OCI-LY1 (cell line): Measurements from ENCODE around the gene BCAR3.

Source experiments
- H2AFZ ChIP-seq: fragments of 200-600 bp; sonication (generic), shearing (Covaris generic); 2 replicates; pipeline ENCODE4 v1.6.0; 2014; ENCODE audit warnings: antibody characterized with exemption, mild to moderate bottlenecking, low read length
- H3F3A ChIP-seq: fragments of 200-600 bp; sonication (generic), shearing (Covaris generic); 2 replicates; pipeline ENCODE4 v1.6.0; 2014; ENCODE audit warnings: mild to moderate bottlenecking, antibody characterized with exemption, low read length, moderate library complexity; ENCODE audit not compliant: insufficient read depth
- H3K27ac ChIP-seq: fragments of 200-600 bp; sonication (generic); 2 replicates; pipeline ENCODE4 v1.5.1; 2014; ENCODE audit warnings: low read length, mixed run types, mild to moderate bottlenecking, low read depth; ENCODE audit not compliant: poor library complexity, severe bottlenecking
- H3K27me3 ChIP-seq: fragments of 200-600 bp; sonication (generic); 2 replicates; pipeline ENCODE4 v1.6.0; 2014; ENCODE audit warnings: antibody characterized with exemption, mild to moderate bottlenecking, low read length, moderate library complexity; ENCODE audit not compliant: insufficient read depth
- H3K36me3 ChIP-seq: fragments of 200-600 bp; sonication (generic); 2 replicates; pipeline ENCODE4 v1.6.1; 2014; ENCODE audit warnings: mild to moderate bottlenecking, antibody characterized with exemption, low read length, moderate library complexity, mixed read lengths; ENCODE audit not compliant: insufficient read depth
- H3K4me1 ChIP-seq: fragments of 200-600 bp; sonication (generic); 2 replicates; pipeline ENCODE4 v1.5.1; 2014; ENCODE audit warnings: mild to moderate bottlenecking, low read length, moderate library complexity; ENCODE audit not compliant: insufficient read depth, severe bottlenecking
- H3K4me2 ChIP-seq: fragments of 200-600 bp; sonication (generic), shearing (Covaris generic); 2 replicates; pipeline ENCODE4 v1.6.1; 2014; ENCODE audit warnings: low read length
- H3K4me3 ChIP-seq: fragments of 200-600 bp; sonication (generic); 2 replicates; pipeline ENCODE4 v1.5.1; 2014; ENCODE audit warnings: low read length, low read depth, mild to moderate bottlenecking, mixed read lengths; ENCODE audit not compliant: poor library complexity, severe bottlenecking
- H3K79me2 ChIP-seq: fragments of 200-600 bp; shearing (Covaris generic); 2 replicates; pipeline ENCODE4 v1.6.1; 2016; ENCODE audit warnings: mixed run types, low read length, mixed read lengths; ENCODE audit not compliant: insufficient read depth
- H3K9ac ChIP-seq: fragments of 200-600 bp; sonication (generic), shearing (Covaris generic); 2 replicates; pipeline ENCODE4 v1.6.1; 2014; ENCODE audit warnings: mild to moderate bottlenecking, low read length, mixed read lengths
- H3K9me2 ChIP-seq: fragments of 200-600 bp; sonication (generic), shearing (Covaris generic); 2 replicates; pipeline ENCODE4 v1.6.1; 2014; ENCODE audit warnings: low read depth, mild to moderate bottlenecking, low read length, mixed read lengths
- H3K9me3 ChIP-seq: fragments of 200-600 bp; shearing (Covaris generic); 2 replicates; pipeline ENCODE4 v1.6.1; 2014; ENCODE audit warnings: low read length, mixed read lengths
- H4K20me1 ChIP-seq: fragments of 200-600 bp; sonication (generic), shearing (Covaris generic); 2 replicates; pipeline ENCODE4 v1.6.0; 2016; ENCODE audit warnings: mild to moderate bottlenecking, low read length; ENCODE audit not compliant: insufficient read depth
- CTCF ChIP-seq: fragments of 200-600 bp; sonication (generic), shearing (Covaris generic); IDR thresholded peaks from 2 replicates; pipeline ENCODE4 v1.5.1; 2017; ENCODE audit warnings: mild to moderate bottlenecking, antibody characterized with exemption, low read length, moderate library complexity, mixed read lengths
- EZH2 ChIP-seq: fragments of 200-600 bp; sonication (generic), shearing (Covaris generic); IDR thresholded peaks from 2 replicates; pipeline ENCODE4 v1.8.0; 2017; ENCODE audit warnings: borderline replicate concordance, mixed run types, mild to moderate bottlenecking, antibody characterized with exemption, low read length, moderate library complexity, mixed read lengths

BCAR3 gene

GRCh38 chr1:93609536-93609935 is 72.1 kb downstream of the BCAR3 start:
- H2AFZ ChIP-seq, result no peak overlapping the region
- no peak overlapping the region for H3K27ac ChIP-seq
- no peaks in the 10 kb centered on the region for H4K20me1 ChIP-seq
- TF ChIP-seq CTCF, result no peak
- TF ChIP-seq EZH2, result no peak
- no peaks in the 10 kb centered on the region for H3K36me3 ChIP-seq
- H3K79me2 ChIP-seq, result no peaks in the 10 kb centered on the region
- peaks cover 16% of the 10 kb centered on the region for H3K27me3 ChIP-seq
- no peak overlapping the region for H3K9ac ChIP-seq
- no peak overlapping the region for H3K4me2 ChIP-seq
- no peaks in the 10 kb centered on the region for H3F3A ChIP-seq
- no peaks in the 10 kb centered on the region for H3K4me1 ChIP-seq
- no peak overlapping the region for H3K4me3 ChIP-seq
- H3K9me3 ChIP-seq, result no peaks in the 10 kb centered on the region
- no peaks in the 10 kb centered on the region for H3K9me2 ChIP-seq

GRCh38 chr1:93608187-93609109 is 73.2 kb downstream of the BCAR3 start:
- Histone ChIP-seq H3K36me3 (no peaks in the 10 kb centered on the region), H3K27me3 (peaks cover 17% of the 10 kb centered on the region), H3K4me2 (no peak overlapping the region), H3F3A (no peaks in the 10 kb centered on the region), H3K79me2 (no peaks in the 10 kb centered on the region), H4K20me1 (no peaks in the 10 kb centered on the region), H3K4me3 (no peak overlapping the region), H3K9me2 (no peaks in the 10 kb centered on the region), H3K9me3 (no peaks in the 10 kb centered on the region), H3K9ac (no peak overlapping the region), H2AFZ (no peak overlapping the region), H3K27ac (no peak overlapping the region), H3K4me1 (no peaks in the 10 kb centered on the region)
- TF ChIP-seq CTCF, result no peak
- TF ChIP-seq EZH2, result no peak

GRCh38 chr1:93607814-93608186 is 73.8 kb downstream of the BCAR3 start:
- H3K4me2 ChIP-seq, result no peak overlapping the region
- TF ChIP-seq EZH2 (no peak), CTCF (no peak)
- H3F3A ChIP-seq, result no peaks in the 10 kb centered on the region
- H2AFZ ChIP-seq, result no peak overlapping the region
- H3K9me2 ChIP-seq, result no peaks in the 10 kb centered on the region
- H3K4me3 ChIP-seq, result no peak overlapping the region
- H3K27ac ChIP-seq, result no peak overlapping the region
- no peak overlapping the region for H3K9ac ChIP-seq
- H3K9me3 ChIP-seq, result no peaks in the 10 kb centered on the region
- H4K20me1 ChIP-seq, result no peaks in the 10 kb centered on the region
- peaks cover 17% of the 10 kb centered on the region for H3K27me3 ChIP-seq
- H3K79me2 ChIP-seq, result no peaks in the 10 kb centered on the region
- no peaks in the 10 kb centered on the region for H3K4me1 ChIP-seq
- H3K36me3 ChIP-seq, result no peaks in the 10 kb centered on the region
